Gastrocnemius medialis (tissue), 4 donors: Measurements from ENCODE around the gene PPP1CC. TPM values are rescaled to one million over a fixed set of nuclear protein-coding genes. Genes with fewer than 3 reads are reported as not detected.

Experiments
- ATAC-seq, 2 donors: fragments of 150-250 bp; one replicate each; pipeline ENCODE4 v1.9.1; 2016
- DNase-seq, 2 donors: peaks; one replicate each; pipeline ENCODE4 v3.0.0-alpha.2; 2019
- H3K27ac ChIP-seq, 4 donors: fragments of 200-600 bp; sonication (generic); 1 replicate in 1 of 4; 2 replicates in 3 of 4; pipeline ENCODE4 v1.5.1; 2016 to 2018; ENCODE audit warnings: mild to moderate bottlenecking in 2 of 4, moderate library complexity in 1 of 4
- H3K27me3 ChIP-seq, 3 donors: fragments of 200-600 bp; sonication (generic) in 2 of 3; 1 replicate in 1 of 3; 2 replicates in 2 of 3; pipeline versions ENCODE4 v1.5.1 to v1.6.0; 2016 to 2019; ENCODE audit warnings: mild to moderate bottlenecking in 1 of 3, moderate library complexity in 1 of 3
- H3K36me3 ChIP-seq, 2 donors: fragments of 200-600 bp; sonication (generic) in 1 of 2; one replicate each; pipeline ENCODE4 v1.5.1; 2017 to 2018
- H3K4me1 ChIP-seq, 2 donors: fragments of 200-600 bp; sonication (generic) in 1 of 2; one replicate each; pipeline ENCODE4 v1.5.1; 2016 to 2017; ENCODE audit warnings: mild to moderate bottlenecking in 2 of 2
- H3K4me3 ChIP-seq, 4 donors: fragments of 200-600 bp; sonication (generic) in 3 of 4; 1 replicate in 1 of 4; 2 replicates in 3 of 4; pipeline ENCODE4 v1.5.1; 2016 to 2019; ENCODE audit warnings: mild to moderate bottlenecking in 2 of 4
- H3K9me3 ChIP-seq, 3 donors: fragments of 200-600 bp; sonication (generic) in 2 of 3; 1 replicate in 1 of 3; 2 replicates in 2 of 3; pipeline ENCODE4 v1.5.1; 2016 to 2019
- CTCF ChIP-seq, 5 experiments: fragments of 450-650 bp in 3 of 5; fragments of 200-600 bp in 2 of 5; sonication (generic) in 2 of 5; IDR thresholded peaks in 4 of 5; conservative IDR thresholded peaks in 1 of 5; 1 replicate in 4 of 5; 2 replicates in 1 of 5; pipeline ENCODE4 v1.5.1; 2016 to 2019; ENCODE audit warnings: antibody characterized with exemption in 5 of 5, mild to moderate bottlenecking in 3 of 5, moderate library complexity in 3 of 5
- POLR2A ChIP-seq, 2 donors: fragments of 450-650 bp; IDR thresholded peaks; one replicate each; pipeline ENCODE4 v1.6.1; 2017; ENCODE audit warnings: antibody characterized with exemption in 2 of 2, mild to moderate bottlenecking in 2 of 2, moderate library complexity in 2 of 2
- in situ Hi-C, 4 donors: fragments of 200-750 bp; cut with MboI; loops; one replicate each; pipeline versions ENCODE4 v1.15.0 to v1.8.0; 2017; ENCODE audit warnings: low sequenced_read_pairs in 4 of 4
- intact Hi-C: fragments of 100-400 bp; cut with DNase I; formaldehyde crosslinking; loops from one replicate; pipeline ENCODE4 v1.15.1; 2023; ENCODE audit warnings: low total_unique reads
- total RNA-seq, 4 donors: library from RNA; depleted of rRNA; stranded (reverse); fragments of >200 nt; gene quantifications; one replicate each; pipeline versions ENCODE4 v1.1.0 to v1.2.3, GENCODE V29; 2016

Gene PPP1CC
- total RNA-seq, 4 donors from 2014 or later: 96.4 to 226 (median 154) TPM

- intact Hi-C loops: no loop called here
- in situ Hi-C loops: no loop called here
- Histone ChIP-seq H3K27ac (no peak overlapping the region), H3K9me3 (no peaks in the 10 kb centered on the region), H3K36me3 (no peaks in the 10 kb centered on the region), H3K27me3 (no peaks in the 10 kb centered on the region), H3K4me3 (no peak overlapping the region), H3K4me1 (no peaks in the 10 kb centered on the region)
- ATAC-seq (no peak), DNase-seq (no peak)
- TF ChIP-seq CTCF (IDR thresholded peaks at IDR 0.05 in 4 of 5, conservative IDR thresholded peaks at IDR 0.05 in 1 of 5): no peak
- TF ChIP-seq POLR2A (IDR thresholded peaks at IDR 0.05): no peak
Observed at GRCh38 chr12:110785240-110785639, 42.5 kb upstream of the PPP1CC start.

- intact Hi-C loops (no loop called here), in situ Hi-C loops (no loop called here)
- Histone ChIP-seq H3K4me3 (peak overlapping the region in 1 of 4 donors; percentile 5), H3K27me3 (no peaks in the 10 kb centered on the region), H3K27ac (no peak overlapping the region), H3K9me3 (no peaks in the 10 kb centered on the region), H3K36me3 (no peaks in the 10 kb centered on the region), H3K4me1 (no peaks in the 10 kb centered on the region)
- DNase-seq: no peak
- no peak for ATAC-seq
- TF ChIP-seq CTCF (IDR thresholded peaks at IDR 0.05 in 4 of 5, conservative IDR thresholded peaks at IDR 0.05 in 1 of 5) (no peak), POLR2A (IDR thresholded peaks at IDR 0.05) (no peak)
Observed at GRCh38 chr12:110782922-110783321, 40.2 kb upstream of the PPP1CC start.

- TF ChIP-seq POLR2A (IDR thresholded peaks at IDR 0.05): no peak
- no peak for TF ChIP-seq CTCF (IDR thresholded peaks at IDR 0.05 in 4 of 5, conservative IDR thresholded peaks at IDR 0.05 in 1 of 5)
- ATAC-seq (no peak), DNase-seq (no peak)
- intact Hi-C loops (no loop called here), in situ Hi-C loops (no loop called here)
- Histone ChIP-seq H3K4me1 (no peaks in the 10 kb centered on the region), H3K36me3 (no peaks in the 10 kb centered on the region), H3K4me3 (no peak overlapping the region), H3K9me3 (no peaks in the 10 kb centered on the region), H3K27ac (no peak overlapping the region), H3K27me3 (no peaks in the 10 kb centered on the region)
Observed at GRCh38 chr12:110782094-110782493, 39.4 kb upstream of the PPP1CC start.

- H3K9me3 ChIP-seq: no peaks in the 10 kb centered on the region
- no peak for ATAC-seq
- no peak for DNase-seq
- H3K27me3 ChIP-seq: no peaks in the 10 kb centered on the region
- no peak for TF ChIP-seq POLR2A (IDR thresholded peaks at IDR 0.05)
- no peak for TF ChIP-seq CTCF (IDR thresholded peaks at IDR 0.05 in 4 of 5, conservative IDR thresholded peaks at IDR 0.05 in 1 of 5)
- H3K27ac ChIP-seq: no peak overlapping the region
- in situ Hi-C loops (no loop called here), intact Hi-C loops (no loop called here)
- no peaks in the 10 kb centered on the region for H3K4me1 ChIP-seq
- H3K36me3 ChIP-seq: no peaks in the 10 kb centered on the region
- H3K4me3 ChIP-seq: no peak overlapping the region
Observed at GRCh38 chr12:110780448-110780847, 37.8 kb upstream of the PPP1CC start.

GRCh38 chr12:110778833-110779577 lies 36.3 kb upstream of the PPP1CC start:
- DNase-seq (no peak), ATAC-seq (no peak)
- Histone ChIP-seq H3K4me3 (no peak overlapping the region), H3K27ac (no peak overlapping the region), H3K4me1 (no peaks in the 10 kb centered on the region), H3K9me3 (no peaks in the 10 kb centered on the region), H3K36me3 (no peaks in the 10 kb centered on the region), H3K27me3 (no peaks in the 10 kb centered on the region)
- in situ Hi-C loops (no loop called here), intact Hi-C loops (no loop called here)
- TF ChIP-seq POLR2A (IDR thresholded peaks at IDR 0.05) (no peak), CTCF (IDR thresholded peaks at IDR 0.05 in 4 of 5, conservative IDR thresholded peaks at IDR 0.05 in 1 of 5) (no peak)
